GM12874 (cell line): ENCODE data around the gene FAF1.

Source experiments
- CTCF ChIP-seq: IDR thresholded peaks from 2 replicates; pipeline ENCODE4 v1.5.1; 2011; ENCODE audit warnings: low read depth, mild to moderate bottlenecking, control low read depth, low read length, moderate library complexity; ENCODE audit not compliant: insufficient read depth

Gene FAF1

GRCh38 chr1:50667710-50668356 is 292.2 kb downstream of the FAF1 start:
- no peak for TF ChIP-seq CTCF

- no peak for TF ChIP-seq CTCF
These were observed 292.8 kb downstream of the FAF1 start for GRCh38 chr1:50667272-50667671.

- no peak for TF ChIP-seq CTCF
These were observed 293.2 kb downstream of the FAF1 start for GRCh38 chr1:50666849-50667248.

GRCh38 chr1:50665413-50665812 is 294.7 kb downstream of the FAF1 start:
- TF ChIP-seq CTCF, result no peak

- no peak for TF ChIP-seq CTCF
These were observed 298.4 kb downstream of the FAF1 start for GRCh38 chr1:50661626-50662025.

- TF ChIP-seq CTCF, result no peak
These were observed 300.9 kb downstream of the FAF1 start for GRCh38 chr1:50659107-50659662.

GRCh38 chr1:50658459-50659076 is 301.5 kb downstream of the FAF1 start:
- TF ChIP-seq CTCF, result no peak
